Right cardiac atrium (tissue), 5 donors: Measurements from ENCODE around the gene ICAM1. TPM values are rescaled to one million over a fixed set of nuclear protein-coding genes. Genes with fewer than 3 reads are reported as not detected.

Source experiments
- ATAC-seq, 2 donors: fragments of 200-7000 bp; cut with Tn5 transposase; one replicate each; pipeline versions ENCODE4 v1.8.0 to v1.9.1; 2020; ENCODE audit warnings: moderate library complexity in 2 of 2, mild to moderate bottlenecking in 1 of 2
- DNase-seq, 3 donors: peaks; one replicate each; pipeline ENCODE4 v3.0.0-alpha.2; 2020
- H3K27ac ChIP-seq: one replicate; pipeline ENCODE4 v1.5.1; 2013; ENCODE audit warnings: mild to moderate bottlenecking, low read length, control low read depth, moderate library complexity
- H3K27me3 ChIP-seq: one replicate; pipeline ENCODE4 v1.6.1; 2013; ENCODE audit not compliant: control insufficient read depth, insufficient read depth
- H3K4me1 ChIP-seq: one replicate; pipeline ENCODE4 v1.6.1; 2013; ENCODE audit warnings: low read length; ENCODE audit not compliant: control insufficient read depth, insufficient read depth
- H3K4me3 ChIP-seq: one replicate; pipeline ENCODE4 v1.5.1; 2013; ENCODE audit warnings: low read length, control low read depth
- H3K9me3 ChIP-seq: one replicate; pipeline ENCODE4 v1.6.1; 2013; ENCODE audit warnings: low read length; ENCODE audit not compliant: control insufficient read depth
- WGBS: extraction: QIAGEN DNeasy Blood & Tissue Kit; methylation state at CpG from one replicate; pipeline ENCODE4 v1.1.7; 2013; 5-methylcytosine and 5-hydroxymethylcytosine counted together
- intact Hi-C, 4 donors: fragments of 100-400 bp; cut with DNase I; formaldehyde crosslinking; loops; one replicate each; pipeline versions ENCODE4 v1.11.0 to v1.14.0; 2022 to 2023
- polyA plus RNA-seq: library from polyadenylated mRNA; stranded (reverse); fragments of 200-250 nt; gene quantifications from one replicate; pipeline ENCODE4 v1.2.3, GENCODE V29; 2013
- total RNA-seq, 4 donors: library from RNA; stranded (reverse); fragmentation: NEBNext Ultra II Directional; extraction: Animal tissue kit (Norgen Biotek cat#: 25700); gene quantifications; one replicate each; pipeline ENCODE4 v1.2.1, GENCODE V29; 2021
- donor health status: healthy with polysubstance abuse.
- donor health status: DM: no; HTN: yes; CAD: no.
- donor health status: DM: no; HTN: no; CAD: no.
- donor health status: DM: no; HTN: yes; CAD: no; lungs with severe emphysema.
- donor health status: DM: yes; HTN: yes; CAD: no.

The ICAM1 gene
- total and polyA plus RNA-seq, 5 donors, result 8.4 to 14.5 (median 9.8) TPM

GRCh38 chr19:10288662-10289166 lies 17.8 kb downstream of the ICAM1 start:
- 8% methylated on average over 23 of the region's 23 CpGs for WGBS
- DNase-seq (no peak), ATAC-seq (no peak)
- Histone ChIP-seq H3K27me3 (no peaks in the 10 kb centered on the region), H3K4me1 (peaks cover 14% of the 10 kb centered on the region), H3K4me3 (no peak overlapping the region), H3K9me3 (no peaks in the 10 kb centered on the region), H3K27ac (no peak overlapping the region)
- intact Hi-C loops, result no loop called here

GRCh38 chr19:10289167-10289835 lies 18.4 kb downstream of the ICAM1 start:
- ATAC-seq (no peak), DNase-seq (peak; percentile 55 to 79 (median 74))
- Histone ChIP-seq H3K27me3 (no peaks in the 10 kb centered on the region), H3K4me3 (peak overlapping the region; percentile 31), H3K4me1 (peaks cover 14% of the 10 kb centered on the region), H3K27ac (no peak overlapping the region), H3K9me3 (no peaks in the 10 kb centered on the region)
- intact Hi-C loops, result no loop called here
- WGBS, result 2% methylated on average over 50 of the region's 50 CpGs

GRCh38 chr19:10289836-10290356 lies 19.0 kb downstream of the ICAM1 start, which contains the start of gene ICAM5:
Gene ICAM5 (plus strand): TSS chr19:10289952. CDS start chr19:10290044, 92 bp downstream.
- H3K27ac ChIP-seq, result no peak within 1 kb of the TSS
- ATAC-seq (no peak), DNase-seq (no peak)
- intact Hi-C loops, result no loop called here
- H3K9me3 ChIP-seq, result no peaks in the 10 kb centered on the region
- under 1% methylated on average over 45 of the region's 45 CpGs for WGBS
- H3K4me3 ChIP-seq, result peak within 1 kb of the TSS; percentile 37
- no peaks in the 10 kb centered on the region for H3K27me3 ChIP-seq
- peaks cover 14% of the 10 kb centered on the region for H3K4me1 ChIP-seq

- ATAC-seq, result peak in 1 of 2 donors; percentile 2
- peak; percentile 63 to 71 (median 65) for DNase-seq
- Histone ChIP-seq H3K9me3 (no peaks in the 10 kb centered on the region), H3K4me3 (peak overlapping the region; percentile 37), H3K27ac (no peak overlapping the region), H3K27me3 (no peaks in the 10 kb centered on the region), H3K4me1 (peaks cover 14% of the 10 kb centered on the region)
- 1% methylated on average over 30 of the region's 30 CpGs for WGBS
- intact Hi-C loops, result no loop called here
Observed at GRCh38 chr19:10290357-10290875, 19.5 kb downstream of the ICAM1 start.

- intact Hi-C loops, result no loop called here
- peak; percentile 74 to 91 (median 90) for DNase-seq
- Histone ChIP-seq H3K27me3 (no peaks in the 10 kb centered on the region), H3K27ac (no peak overlapping the region), H3K4me1 (peaks cover 14% of the 10 kb centered on the region), H3K4me3 (peak overlapping the region; percentile 37), H3K9me3 (no peaks in the 10 kb centered on the region)
- ATAC-seq, result peak; percentile 29 to 37
- under 1% methylated on average over 57 of the region's 57 CpGs for WGBS
Observed at GRCh38 chr19:10290876-10291553, 20.1 kb downstream of the ICAM1 start.

GRCh38 chr19:10291554-10292205 lies 20.8 kb downstream of the ICAM1 start:
- no peak for ATAC-seq
- H3K27me3 ChIP-seq, result no peaks in the 10 kb centered on the region
- H3K27ac ChIP-seq, result no peak overlapping the region
- peak overlapping the region; percentile 37 for H3K4me3 ChIP-seq
- intact Hi-C loops, result no loop called here
- H3K9me3 ChIP-seq, result no peaks in the 10 kb centered on the region
- no peak for DNase-seq
- H3K4me1 ChIP-seq, result peaks cover 12% of the 10 kb centered on the region
- WGBS, result 1% methylated on average over 49 of the region's 49 CpGs

GRCh38 chr19:10292206-10292788 lies 21.4 kb downstream of the ICAM1 start:
- Histone ChIP-seq H3K4me3 (peak overlapping the region; percentile 1), H3K4me1 (peaks cover 12% of the 10 kb centered on the region), H3K27ac (no peak overlapping the region), H3K27me3 (no peaks in the 10 kb centered on the region), H3K9me3 (no peaks in the 10 kb centered on the region)
- DNase-seq, result peak; percentile 85 to 94 (median 92)
- intact Hi-C loops, result no loop called here
- WGBS, result 2% methylated on average over 45 of the region's 45 CpGs
- ATAC-seq, result peak; percentile 60 to 74

DNA sequence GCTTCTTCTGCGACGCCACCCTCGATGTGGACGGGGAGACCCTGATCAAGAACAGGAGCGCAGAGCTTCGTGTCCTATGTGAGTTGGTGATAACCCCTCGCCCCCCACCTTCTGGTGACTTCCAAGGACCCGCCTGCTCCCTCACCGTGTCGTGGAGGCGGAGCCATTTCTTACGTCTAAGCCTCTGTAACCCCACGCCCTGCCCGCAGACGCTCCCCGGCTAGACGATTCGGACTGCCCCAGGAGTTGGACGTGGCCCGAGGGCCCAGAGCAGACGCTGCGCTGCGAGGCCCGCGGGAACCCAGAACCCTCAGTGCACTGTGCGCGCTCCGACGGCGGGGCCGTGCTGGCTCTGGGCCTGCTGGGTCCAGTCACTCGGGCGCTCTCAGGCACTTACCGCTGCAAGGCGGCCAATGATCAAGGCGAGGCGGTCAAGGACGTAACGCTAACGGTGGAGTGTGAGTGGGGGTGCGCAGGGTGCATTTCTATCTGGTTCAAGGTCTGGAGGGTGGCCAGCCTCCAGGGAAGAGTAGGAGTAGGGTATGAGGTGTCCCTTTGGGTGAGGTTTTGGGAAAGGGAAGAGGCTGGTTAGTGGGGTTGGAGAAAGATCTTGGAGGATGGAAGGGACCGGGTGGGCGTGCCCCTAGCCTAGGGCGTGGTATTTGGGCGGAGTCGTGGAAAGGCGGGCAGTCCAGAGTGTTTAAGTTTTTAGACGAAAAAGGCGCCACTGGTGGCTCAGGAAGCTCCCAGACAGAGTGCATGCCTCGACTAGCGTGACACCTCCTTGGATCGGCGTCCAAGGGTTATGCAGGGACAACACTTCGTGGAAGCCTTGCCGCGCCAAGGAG lies 22.1 kb downstream of the ICAM1 start:
- no peak for ATAC-seq
- Histone ChIP-seq H3K27me3 (no peaks in the 10 kb centered on the region), H3K27ac (no peak overlapping the region), H3K4me3 (peak overlapping the region; percentile 1), H3K9me3 (no peaks in the 10 kb centered on the region), H3K4me1 (peaks cover 12% of the 10 kb centered on the region)
- WGBS, result 23% methylated on average over 56 of the region's 56 CpGs
- intact Hi-C loops, result no loop called here
- DNase-seq, result no peak

DNA sequence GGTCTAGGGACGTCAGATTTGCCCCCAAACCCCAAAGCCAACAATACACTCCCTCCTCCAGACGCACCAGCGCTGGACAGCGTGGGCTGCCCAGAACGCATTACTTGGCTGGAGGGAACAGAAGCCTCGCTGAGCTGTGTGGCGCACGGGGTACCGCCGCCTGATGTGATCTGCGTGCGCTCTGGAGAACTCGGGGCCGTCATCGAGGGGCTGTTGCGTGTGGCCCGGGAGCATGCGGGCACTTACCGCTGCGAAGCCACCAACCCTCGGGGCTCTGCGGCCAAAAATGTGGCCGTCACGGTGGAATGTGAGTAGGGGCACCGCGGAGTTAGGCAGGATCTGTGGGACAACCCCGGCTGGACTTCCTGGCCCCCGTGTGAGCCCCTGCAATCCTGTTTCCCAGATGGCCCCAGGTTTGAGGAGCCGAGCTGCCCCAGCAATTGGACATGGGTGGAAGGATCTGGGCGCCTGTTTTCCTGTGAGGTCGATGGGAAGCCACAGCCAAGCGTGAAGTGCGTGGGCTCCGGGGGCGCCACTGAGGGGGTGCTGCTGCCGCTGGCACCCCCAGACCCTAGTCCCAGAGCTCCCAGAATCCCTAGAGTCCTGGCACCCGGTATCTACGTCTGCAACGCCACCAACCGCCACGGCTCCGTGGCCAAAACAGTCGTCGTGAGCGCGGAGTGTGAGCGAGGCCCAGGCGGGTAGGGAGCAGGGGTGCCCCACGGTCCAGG lies 22.9 kb downstream of the ICAM1 start:
- no peak for ATAC-seq
- no peak for DNase-seq
- WGBS, result 30% methylated on average over 49 of the region's 49 CpGs
- peaks cover 11% of the 10 kb centered on the region for H3K4me1 ChIP-seq
- intact Hi-C loops, result no loop called here
- H3K27ac ChIP-seq, result no peak overlapping the region
- H3K9me3 ChIP-seq, result no peaks in the 10 kb centered on the region
- H3K4me3 ChIP-seq, result no peak overlapping the region
- H3K27me3 ChIP-seq, result no peaks in the 10 kb centered on the region
